GM04503 (cell line): ENCODE data around the gene ACSBG1.

Experiments
- DNase-seq: peaks from one replicate; pipeline ENCODE4 v3.0.0-alpha.2; 2012; ENCODE audit warnings: low read depth

Gene ACSBG1

DNA sequence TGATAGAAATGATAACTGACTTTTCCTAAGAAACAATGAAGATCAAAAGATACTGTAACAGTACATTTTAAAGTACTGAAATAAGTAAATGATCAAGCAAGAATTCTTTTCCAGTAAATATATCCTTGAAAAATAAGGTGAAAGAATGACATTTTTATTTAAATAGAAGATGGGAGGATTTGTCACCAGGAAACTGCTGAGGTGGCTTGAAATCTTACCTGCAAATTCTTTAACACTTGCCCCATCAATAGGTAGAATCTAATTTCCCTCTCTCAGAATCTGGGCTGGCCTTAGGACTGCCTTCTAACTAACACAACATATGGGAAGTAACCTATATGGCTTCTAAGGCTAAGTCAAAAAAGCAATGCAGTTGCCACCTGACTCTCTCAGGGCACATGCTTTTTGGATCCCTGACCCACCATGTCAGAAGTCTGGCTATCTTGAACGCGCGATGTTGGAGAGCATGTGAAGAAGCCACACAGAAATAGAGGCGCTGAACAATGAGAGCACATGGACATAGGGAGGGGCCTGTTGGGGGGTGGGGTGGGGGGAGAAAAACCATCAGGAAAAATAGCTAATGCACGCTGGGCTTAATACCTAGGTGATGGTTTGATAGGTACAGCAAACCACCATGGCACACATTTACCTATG, 11.5 kb downstream of the ACSBG1 start:
- no peak for DNase-seq

- DNase-seq, result no peak
Measured at GRCh38 chr15:78220713-78221112, 13.7 kb downstream of the ACSBG1 start.

DNA sequence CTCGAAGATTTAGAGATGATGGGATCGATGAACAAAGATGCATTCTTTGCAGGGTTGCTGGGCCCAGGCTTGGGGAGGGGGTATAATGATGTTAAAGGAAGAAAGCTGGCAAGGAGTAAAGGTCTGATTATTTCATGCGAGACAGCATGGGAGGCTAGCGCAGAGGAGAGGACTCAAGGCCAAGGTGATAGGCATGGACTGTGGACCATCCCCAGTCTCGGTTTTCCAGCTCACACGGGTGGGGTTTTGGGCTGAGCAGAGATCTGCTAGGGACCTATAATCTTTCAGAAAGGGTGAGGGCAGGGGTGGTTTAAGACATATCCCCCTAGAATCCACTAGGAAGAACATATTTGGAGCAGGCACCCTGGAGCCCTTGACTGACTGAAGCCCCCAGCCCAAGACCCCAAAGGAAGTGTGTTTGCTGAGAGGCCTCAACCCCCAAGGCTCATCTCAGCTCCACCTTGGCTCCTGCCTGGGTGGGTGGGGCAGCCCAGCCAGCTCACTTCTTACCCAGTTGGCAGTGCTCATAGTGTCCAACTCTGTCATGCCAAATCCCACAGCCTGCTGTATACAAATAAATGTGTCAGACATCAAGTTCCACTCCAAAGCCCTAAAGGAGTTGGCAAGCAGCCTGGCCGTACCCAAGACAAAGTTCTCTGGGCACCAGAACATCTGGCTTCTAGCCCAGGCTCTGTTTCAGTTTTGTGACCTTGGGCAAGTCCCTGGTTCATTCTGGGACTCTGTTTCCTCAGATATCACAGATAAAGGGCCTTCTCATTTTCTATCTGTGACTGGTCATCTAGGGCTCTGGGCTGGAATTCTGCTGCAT, 17.9 kb downstream of the ACSBG1 start:
- DNase-seq, result no peak

- DNase-seq, result no peak
Measured at GRCh38 chr15:78213956-78214355, 20.4 kb downstream of the ACSBG1 start.

DNA sequence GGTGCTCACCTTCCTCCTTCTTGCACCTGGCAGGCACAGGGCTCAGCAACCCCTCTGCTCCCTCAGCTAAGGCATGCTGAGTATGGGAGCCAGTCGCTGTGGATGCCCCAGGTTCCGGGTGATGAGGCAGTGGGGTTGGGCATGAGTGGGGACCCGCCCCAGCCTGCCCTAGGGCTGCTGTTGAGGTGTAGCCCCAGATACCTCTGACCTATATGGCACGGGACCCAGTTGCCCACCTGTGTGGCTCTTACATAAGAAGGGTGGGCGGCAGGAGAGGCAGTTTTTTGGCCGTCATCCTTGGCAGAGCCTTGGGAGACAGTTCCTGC, 21.0 kb downstream of the ACSBG1 start:
- DNase-seq, result no peak

DNA sequence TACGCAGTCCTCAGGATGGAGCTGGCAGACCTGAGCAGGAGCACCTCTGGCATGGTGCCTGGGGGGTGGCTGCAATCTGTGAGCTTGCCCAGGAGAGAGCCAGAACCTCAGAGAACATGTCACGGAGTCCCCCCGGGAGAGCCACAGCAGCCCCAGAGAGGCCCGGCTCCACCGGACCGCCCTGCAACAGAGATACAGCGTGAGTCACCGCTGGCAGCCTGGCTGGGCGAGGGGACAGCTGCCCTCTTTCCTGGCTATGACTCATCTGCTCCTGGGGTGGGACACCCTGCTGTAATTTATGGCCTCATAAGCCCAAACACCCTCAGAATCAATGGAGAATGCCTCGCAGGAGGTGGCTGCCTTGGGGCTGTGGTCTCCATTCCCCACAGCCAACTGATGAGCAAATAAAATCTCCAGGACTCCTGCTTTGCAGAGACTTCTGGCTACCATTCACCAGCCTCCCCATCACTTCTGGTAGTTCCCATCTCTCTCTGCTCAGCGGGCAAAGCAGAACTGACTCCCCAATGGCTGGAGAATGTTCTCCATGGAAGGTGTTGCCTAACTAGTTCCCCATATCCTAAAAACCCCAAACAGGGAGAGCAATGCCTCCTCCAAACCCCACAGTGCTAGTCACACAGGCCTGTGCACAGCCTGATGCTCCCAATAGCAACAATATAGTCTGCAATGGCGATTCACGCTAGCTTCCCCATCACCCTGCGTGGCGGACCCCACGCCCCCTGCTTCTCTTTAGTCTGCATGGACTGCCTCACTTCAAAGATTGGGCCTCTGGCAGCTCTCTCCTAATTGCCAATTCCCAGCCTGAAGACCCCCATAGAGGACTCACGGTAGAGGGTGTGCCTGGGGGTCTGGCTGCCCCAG, 21.6 kb downstream of the ACSBG1 start:
- no peak for DNase-seq

- no peak for DNase-seq
Measured at GRCh38 chr15:78212008-78212407, 22.4 kb downstream of the ACSBG1 start.

- DNase-seq, result no peak
Measured at GRCh38 chr15:78211189-78211921, 23.0 kb downstream of the ACSBG1 start.

GRCh38 chr15:78210349-78210717, 24.0 kb downstream of the ACSBG1 start:
- no peak for DNase-seq

GRCh38 chr15:78209646-78210348, 24.6 kb downstream of the ACSBG1 start:
- no peak for DNase-seq

DNA sequence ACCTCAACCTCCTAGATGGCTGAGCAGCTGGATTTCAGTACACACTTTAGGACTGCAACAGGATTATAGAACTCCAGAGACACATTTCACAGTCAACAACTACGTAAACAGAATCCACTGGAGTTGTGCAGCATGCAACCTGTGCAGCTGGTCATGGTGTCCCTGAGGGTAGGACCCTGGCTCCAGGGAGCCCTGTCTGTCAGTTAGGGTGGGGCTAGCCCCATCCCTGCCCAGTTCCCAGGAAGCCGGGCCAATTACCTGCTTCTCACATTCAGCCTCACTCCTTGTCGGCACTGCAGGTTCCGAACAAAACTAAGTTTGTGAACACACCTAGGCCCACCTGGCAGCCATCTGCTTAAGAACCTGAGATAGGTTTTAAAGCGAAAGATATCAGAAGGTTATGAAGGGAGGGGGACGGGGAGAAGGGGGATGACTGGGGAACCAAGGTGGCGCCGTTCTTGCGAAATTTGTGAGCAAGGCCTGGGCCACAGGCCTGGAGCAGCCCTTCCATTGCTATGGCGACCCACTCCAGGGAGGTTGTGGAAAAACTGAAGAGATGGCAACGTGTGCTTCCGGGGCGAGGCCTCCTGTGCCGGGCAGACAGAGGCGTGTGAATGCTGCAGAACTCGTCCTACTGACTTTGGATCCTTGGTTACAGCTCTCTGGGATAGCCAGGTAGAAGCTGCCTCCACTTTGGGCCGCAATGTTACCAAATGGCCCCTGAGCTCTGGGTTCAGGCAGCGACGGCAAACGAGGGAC, 25.3 kb downstream of the ACSBG1 start:
- DNase-seq, result no peak

DNA sequence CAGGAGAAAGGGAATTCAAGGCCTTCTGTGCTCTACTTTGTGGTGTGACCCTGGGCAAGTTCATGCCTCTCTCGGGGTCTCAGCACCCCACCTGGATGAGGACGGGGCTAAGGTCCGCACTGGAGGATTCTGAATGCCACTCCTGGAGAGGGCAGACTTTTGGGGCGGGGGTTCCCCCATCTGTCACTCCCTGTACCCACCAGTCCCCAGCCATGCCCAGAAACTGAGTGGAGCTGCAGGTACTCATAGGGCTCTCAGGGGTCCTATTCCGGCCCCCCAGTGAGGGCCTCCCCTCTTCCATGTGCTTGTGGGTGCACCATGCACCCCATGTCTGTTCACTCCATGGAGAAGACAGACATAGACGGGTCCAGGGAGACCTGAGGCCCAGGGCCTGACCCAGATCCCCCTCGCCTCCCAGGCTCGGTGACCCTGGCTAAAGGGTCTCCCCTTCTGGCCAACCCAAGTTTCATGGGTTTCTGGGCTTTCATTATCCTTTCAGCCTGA, 26.0 kb downstream of the ACSBG1 start:
- DNase-seq, result no peak

- DNase-seq, result no peak
Measured at GRCh38 chr15:78207641-78208340, 26.6 kb downstream of the ACSBG1 start.

GRCh38 chr15:78207110-78207458, 27.3 kb downstream of the ACSBG1 start:
- no peak for DNase-seq

DNA sequence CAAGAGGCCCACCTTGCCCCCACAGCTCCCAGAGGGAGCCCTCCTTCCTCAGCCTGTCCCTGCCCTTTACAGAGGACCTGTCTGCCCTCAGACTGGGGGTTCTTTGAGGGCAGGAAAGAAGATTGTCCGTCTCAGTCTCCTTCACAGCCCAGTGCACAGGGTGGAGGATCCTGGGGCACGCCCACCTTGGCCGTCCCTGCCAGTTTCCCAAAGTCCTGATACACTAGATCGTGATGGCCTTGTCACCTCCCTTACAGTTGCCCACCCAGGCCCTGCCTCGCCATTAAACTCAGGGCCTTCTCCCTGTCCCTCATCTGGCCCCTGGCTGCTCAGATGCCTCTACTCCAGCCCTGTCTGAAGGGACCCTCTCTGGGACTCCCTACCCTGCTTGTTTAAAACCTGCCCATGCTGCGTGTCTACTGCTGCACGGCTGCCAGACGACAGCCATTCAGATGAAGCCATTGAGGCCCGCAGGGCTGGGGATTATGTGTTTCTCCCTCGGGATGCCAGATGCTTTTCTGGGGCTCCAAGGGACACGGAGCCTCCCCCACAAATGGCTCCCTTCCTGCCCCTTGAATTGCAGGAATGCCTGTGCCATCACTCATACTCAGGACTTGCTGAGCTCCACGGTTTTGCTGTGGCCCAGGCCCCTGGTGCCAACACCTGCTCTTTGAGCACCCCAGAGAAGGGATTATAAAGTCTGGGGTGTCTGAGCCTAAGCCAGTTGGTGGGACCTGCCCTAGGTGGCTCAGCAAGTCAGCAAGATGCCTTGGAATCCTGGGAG, 27.8 kb downstream of the ACSBG1 start:
- no peak for DNase-seq

GRCh38 chr15:78205856-78206255, 28.5 kb downstream of the ACSBG1 start:
- no peak for DNase-seq

DNA sequence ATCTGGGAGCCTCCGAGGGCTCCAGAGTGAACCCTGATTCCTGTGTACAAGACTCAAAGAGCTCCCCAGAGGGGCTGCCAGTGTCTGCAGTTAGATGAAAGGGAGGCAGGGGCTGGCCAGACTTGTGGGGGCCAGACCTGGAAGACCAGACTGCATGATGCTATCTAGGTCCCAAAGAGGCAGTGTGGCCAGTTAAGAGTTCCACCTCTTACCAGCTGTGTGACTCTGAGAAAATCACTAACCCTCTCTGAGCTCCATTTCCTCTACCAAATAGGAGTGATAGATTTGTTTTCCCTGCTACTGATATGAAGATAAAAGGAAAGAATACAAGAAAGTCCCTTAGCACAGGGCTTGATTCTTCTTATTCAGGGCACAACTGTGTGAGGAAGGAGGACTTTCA, 29.0 kb downstream of the ACSBG1 start:
- DNase-seq, result no peak

- DNase-seq, result no peak
Measured at GRCh38 chr15:78204351-78205309, 29.7 kb downstream of the ACSBG1 start.
